Suprapubic skin (tissue), 4 donors: ENCODE results near the gene SRP9.

Experiments
- CTCF ChIP-seq, 2 donors: fragments of 200-600 bp in 1 of 2; fragments of 450-650 bp in 1 of 2; sonication (generic) in 1 of 2; IDR thresholded peaks; one replicate each; pipeline ENCODE4 v1.5.1; 2016 to 2019; ENCODE audit warnings: antibody characterized with exemption in 2 of 2, mild to moderate bottlenecking in 1 of 2, moderate library complexity in 1 of 2
- EP300 ChIP-seq: sonication (generic); formaldehyde crosslinking; IDR thresholded peaks from one replicate; pipeline ENCODE4 v1.6.1; 2017; ENCODE audit warnings: antibody characterized with exemption
- POLR2A ChIP-seq, 2 donors: fragments of 450-650 bp; IDR thresholded peaks; one replicate each; pipeline ENCODE4 v1.6.1; 2017; ENCODE audit warnings: antibody characterized with exemption in 2 of 2, mild to moderate bottlenecking in 2 of 2, moderate library complexity in 2 of 2
- POLR2AphosphoS5 ChIP-seq, 3 donors: sonication (generic); formaldehyde crosslinking; IDR thresholded peaks; one replicate each; pipeline ENCODE4 v1.6.1; 2017; ENCODE audit warnings: antibody characterized with exemption in 3 of 3

- TF ChIP-seq CTCF (IDR thresholded peaks at IDR 0.05) (no peak), POLR2AphosphoS5 (IDR thresholded peaks at IDR 0.05) (no peak), POLR2A (IDR thresholded peaks at IDR 0.05) (no peak), EP300 (no peak)
Observed at GRCh38 chr1:225823811-225824261, 46.2 kb downstream of the SRP9 start.
